Skeletal muscle tissue (tissue), 4 donors: ENCODE measurements around the gene QSER1. TPM values are rescaled to one million over a fixed set of nuclear protein-coding genes. Genes with fewer than 3 reads are reported as not detected.

Experiments used
- H3K27ac ChIP-seq: one replicate; pipeline ENCODE4 v1.7.0; 2013; ENCODE audit warnings: mild to moderate bottlenecking, low read depth, low read length, inconsistent platforms
- H3K27me3 ChIP-seq, 3 donors: one replicate each; pipeline ENCODE4 v1.7.0; 2013; ENCODE audit warnings: low read length in 3 of 3; ENCODE audit not compliant: control insufficient read depth in 3 of 3, insufficient read depth in 3 of 3
- H3K36me3 ChIP-seq, 3 donors: one replicate each; pipeline ENCODE4 v1.7.0; 2013; ENCODE audit warnings: low read length in 3 of 3; ENCODE audit not compliant: control insufficient read depth in 3 of 3, insufficient read depth in 3 of 3
- H3K4me1 ChIP-seq, 3 donors: one replicate each; pipeline ENCODE4 v1.7.0; 2013; ENCODE audit warnings: low read length in 3 of 3, mild to moderate bottlenecking in 3 of 3; ENCODE audit not compliant: control insufficient read depth in 3 of 3, insufficient read depth in 3 of 3
- H3K4me3 ChIP-seq, 3 donors: one replicate each; pipeline ENCODE4 v1.7.0; 2013; ENCODE audit warnings: low read length in 3 of 3
- H3K9ac ChIP-seq, 3 donors: one replicate each; pipeline ENCODE4 v1.7.0; 2013; ENCODE audit warnings: low read length in 3 of 3, mild to moderate bottlenecking in 3 of 3, moderate library complexity in 2 of 3, low read depth in 1 of 3
- H3K9me3 ChIP-seq, 3 donors: one replicate each; pipeline ENCODE4 v1.7.0; 2013; ENCODE audit warnings: low read length in 3 of 3; ENCODE audit not compliant: control insufficient read depth in 3 of 3
- total RNA-seq: library from RNA; depleted of rRNA; stranded (reverse); fragments of >200 nt; gene quantifications from one replicate; pipeline ENCODE4 v1.2.3, GENCODE V29; 2014
- donor health status: Osteomylitis.

QSER1 gene
- total RNA-seq, 1 donor from 2014 or later, result 29.2 TPM

DNA sequence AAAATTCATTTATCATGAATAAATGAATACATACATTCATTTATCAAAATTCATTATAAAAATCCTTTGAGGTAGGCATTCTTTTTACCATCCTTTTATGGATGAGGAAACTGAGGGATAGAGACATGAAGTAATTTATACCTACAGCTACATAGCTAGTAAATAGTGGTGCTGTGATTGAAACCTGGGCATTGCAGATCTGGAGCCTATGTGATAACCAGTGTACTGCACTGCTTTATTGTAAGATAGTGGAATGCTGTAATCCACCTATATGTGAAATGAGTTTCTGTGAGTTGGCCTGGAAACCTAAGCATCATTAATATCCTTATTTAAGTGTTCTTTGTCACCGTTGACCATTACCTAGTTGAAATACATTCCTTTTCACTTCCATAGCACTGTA is 4.5 kb downstream of the QSER1 start:
- Histone ChIP-seq H3K36me3 (peaks cover 0 to 3% (median 2%) of the 10 kb centered on the region in 3 donors), H3K27ac (no peak overlapping the region), H3K27me3 (no peaks in the 10 kb centered on the region), H3K4me3 (no peak overlapping the region), H3K9me3 (no peaks in the 10 kb centered on the region), H3K4me1 (peaks cover 3 to 6% (median 5%) of the 10 kb centered on the region in 3 donors), H3K9ac (no peak overlapping the region)

DNA sequence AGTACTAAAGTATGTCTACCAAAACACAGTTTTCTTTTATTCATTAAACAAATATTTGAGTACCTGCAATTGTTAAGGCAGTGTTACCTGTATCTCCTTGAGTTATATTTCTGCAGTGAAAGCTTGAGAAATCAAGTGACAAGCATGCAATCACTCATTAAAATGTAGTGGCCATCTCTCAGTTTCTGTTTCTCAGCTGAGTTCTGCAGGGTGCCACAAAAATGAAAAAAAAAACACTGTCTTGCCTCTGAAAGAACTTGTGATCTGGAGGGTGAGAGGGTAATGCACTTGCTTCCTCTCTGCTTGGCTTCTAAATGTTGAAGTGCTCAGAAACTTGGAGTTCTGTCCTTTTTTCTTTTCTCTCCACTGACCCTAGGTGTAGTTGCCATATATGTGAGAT is 6.8 kb downstream of the QSER1 start:
- peaks cover 0 to 3% (median 2%) of the 10 kb centered on the region in 3 donors for H3K36me3 ChIP-seq
- no peak overlapping the region for H3K9ac ChIP-seq
- H3K27me3 ChIP-seq, result no peaks in the 10 kb centered on the region
- no peak overlapping the region for H3K27ac ChIP-seq
- peaks cover under 1 to 5% (median 1%) of the 10 kb centered on the region in 3 donors for H3K4me1 ChIP-seq
- no peak overlapping the region for H3K4me3 ChIP-seq
- H3K9me3 ChIP-seq, result no peaks in the 10 kb centered on the region

DNA sequence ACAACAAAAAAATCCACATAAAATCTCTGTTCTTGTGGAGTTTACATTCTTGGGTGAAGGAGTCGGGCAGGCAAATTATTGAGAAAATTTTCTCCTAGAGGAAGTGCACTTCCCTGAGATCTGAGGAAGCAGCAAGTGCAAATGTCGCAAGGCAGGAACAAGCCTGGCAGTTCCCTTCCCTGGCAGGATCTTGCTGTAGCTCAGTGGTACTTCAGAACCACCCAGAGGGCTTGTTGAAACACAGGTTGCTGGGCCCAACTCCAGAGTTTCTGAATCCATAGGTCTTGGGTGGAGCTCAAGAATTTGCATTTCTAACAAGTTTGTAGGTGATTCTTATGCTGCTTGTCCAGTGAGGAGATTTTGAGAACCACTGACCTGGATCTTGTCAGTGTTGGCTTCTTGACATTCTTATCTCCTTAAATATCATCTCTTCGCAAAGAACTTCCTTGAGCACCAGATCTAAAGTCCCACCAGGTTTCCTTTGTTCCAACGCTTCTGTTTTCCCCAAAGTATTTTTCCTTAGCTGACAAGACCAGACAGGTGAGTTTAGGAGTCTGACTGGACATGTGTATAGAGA is 9.6 kb downstream of the QSER1 start:
- Histone ChIP-seq H3K9me3 (no peaks in the 10 kb centered on the region), H3K4me3 (no peak overlapping the region), H3K9ac (no peak overlapping the region), H3K36me3 (peaks cover 0 to 3% (median 2%) of the 10 kb centered on the region in 3 donors), H3K27me3 (no peaks in the 10 kb centered on the region), H3K4me1 (peaks cover 0 to 5% (median 0%) of the 10 kb centered on the region in 3 donors), H3K27ac (no peak overlapping the region)

DNA sequence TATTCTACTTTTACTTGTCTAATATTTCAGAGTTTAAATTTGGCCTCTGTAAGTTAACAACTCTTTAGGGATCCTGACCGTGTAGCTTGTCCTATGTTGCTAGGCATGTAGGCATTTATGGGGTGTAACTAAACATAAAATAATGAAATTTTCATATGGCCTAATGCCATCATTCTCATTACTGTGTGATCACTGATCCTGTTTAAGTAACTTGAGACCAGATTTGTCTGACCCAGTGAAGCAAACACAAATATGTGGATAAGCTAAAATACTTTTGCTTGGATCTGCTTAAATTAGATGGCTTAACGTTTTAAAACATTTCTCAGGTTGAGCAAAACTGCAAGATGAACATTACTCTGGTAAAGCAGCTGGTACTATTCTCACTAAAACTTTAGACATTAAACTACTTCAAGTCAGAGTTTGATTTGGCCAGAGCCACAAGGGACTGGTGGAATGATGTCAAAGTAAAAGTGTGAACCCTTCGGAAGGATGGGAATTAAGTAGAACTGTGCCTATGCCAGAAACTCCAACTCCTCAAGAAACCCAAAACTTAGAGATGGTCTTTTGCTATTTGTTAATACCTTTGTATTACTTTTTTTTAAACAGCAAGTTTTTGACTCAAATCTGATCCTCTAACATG is 12.5 kb downstream of the QSER1 start:
- Histone ChIP-seq H3K9me3 (no peaks in the 10 kb centered on the region), H3K27me3 (no peaks in the 10 kb centered on the region), H3K27ac (no peak overlapping the region), H3K4me1 (peaks cover 0 to 5% (median 0%) of the 10 kb centered on the region in 3 donors), H3K4me3 (no peak overlapping the region), H3K9ac (no peak overlapping the region), H3K36me3 (no peaks in the 10 kb centered on the region)

DNA sequence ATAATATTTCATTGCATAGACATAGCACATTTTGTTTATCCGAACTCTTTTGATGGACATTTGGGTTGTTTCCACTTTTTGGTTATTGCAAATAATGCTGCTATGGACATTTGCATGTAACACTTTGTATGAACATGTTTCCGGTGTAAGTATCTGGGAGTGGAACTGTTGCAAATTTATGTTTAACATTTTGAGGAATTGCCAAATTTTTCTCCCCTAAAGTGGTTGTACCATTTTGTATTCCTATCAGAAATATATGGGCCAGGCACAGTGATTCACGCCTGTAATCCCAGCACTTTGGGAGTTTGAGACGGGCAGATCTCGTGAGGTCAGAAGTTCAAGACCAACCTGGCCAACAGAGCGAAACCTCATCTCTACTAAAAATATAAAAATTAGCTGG is 16.0 kb downstream of the QSER1 start:
- no peaks in the 10 kb centered on the region for H3K9me3 ChIP-seq
- H3K27me3 ChIP-seq, result no peaks in the 10 kb centered on the region
- no peak overlapping the region for H3K27ac ChIP-seq
- no peaks in the 10 kb centered on the region for H3K36me3 ChIP-seq
- no peak overlapping the region for H3K4me3 ChIP-seq
- no peaks in the 10 kb centered on the region for H3K4me1 ChIP-seq
- H3K9ac ChIP-seq, result no peak overlapping the region

DNA sequence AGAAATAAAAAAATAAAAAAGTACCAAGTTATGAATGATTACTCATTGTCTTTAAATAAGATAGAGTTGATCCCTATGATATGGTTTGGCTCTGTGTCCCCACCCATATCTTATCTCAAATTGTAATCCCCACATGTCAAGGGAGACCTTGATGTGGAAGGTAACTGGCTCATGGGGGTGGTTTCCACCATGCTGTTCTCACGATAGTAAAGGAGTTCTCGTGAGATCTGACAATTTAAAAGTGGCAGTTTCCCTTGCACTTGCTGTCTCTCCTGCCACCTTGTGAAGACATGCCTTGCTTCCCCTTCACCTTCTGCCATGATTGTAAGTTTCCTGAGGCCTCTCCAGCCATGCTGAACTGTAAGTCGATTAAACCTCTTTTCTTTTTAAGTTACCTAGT is 18.8 kb downstream of the QSER1 start:
- no peaks in the 10 kb centered on the region for H3K9me3 ChIP-seq
- no peaks in the 10 kb centered on the region for H3K27me3 ChIP-seq

DNA sequence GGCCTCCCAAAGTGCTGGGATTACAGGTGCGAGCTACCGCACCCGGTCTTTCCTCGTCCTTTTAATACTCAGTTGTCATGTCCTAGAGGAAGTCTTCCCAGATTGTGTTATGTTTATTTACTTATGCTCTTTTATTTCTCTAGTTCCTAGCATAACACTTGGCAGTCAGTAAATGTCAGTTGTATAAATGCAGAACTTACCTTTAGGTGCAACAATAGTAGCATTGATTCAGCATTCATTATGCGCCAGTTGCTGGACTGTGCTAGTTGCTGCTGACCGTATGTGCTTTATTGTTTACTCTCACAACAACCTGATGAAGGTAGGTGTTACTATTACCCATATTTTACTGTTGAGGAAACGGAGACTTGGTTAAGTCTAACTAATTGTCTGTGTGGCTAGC is 20.8 kb downstream of the QSER1 start:
- Histone ChIP-seq H3K4me3 (no peak overlapping the region), H3K36me3 (no peaks in the 10 kb centered on the region), H3K4me1 (no peaks in the 10 kb centered on the region), H3K27me3 (no peaks in the 10 kb centered on the region), H3K9ac (no peak overlapping the region), H3K9me3 (no peaks in the 10 kb centered on the region), H3K27ac (no peak overlapping the region)

More for the DNA sequence above, 18.8 kb downstream of the QSER1 start:
- H3K27ac ChIP-seq, result no peak overlapping the region
- H3K4me3 ChIP-seq, result no peak overlapping the region
- H3K4me1 ChIP-seq, result no peaks in the 10 kb centered on the region
- no peak overlapping the region for H3K9ac ChIP-seq
- no peaks in the 10 kb centered on the region for H3K36me3 ChIP-seq

DNA sequence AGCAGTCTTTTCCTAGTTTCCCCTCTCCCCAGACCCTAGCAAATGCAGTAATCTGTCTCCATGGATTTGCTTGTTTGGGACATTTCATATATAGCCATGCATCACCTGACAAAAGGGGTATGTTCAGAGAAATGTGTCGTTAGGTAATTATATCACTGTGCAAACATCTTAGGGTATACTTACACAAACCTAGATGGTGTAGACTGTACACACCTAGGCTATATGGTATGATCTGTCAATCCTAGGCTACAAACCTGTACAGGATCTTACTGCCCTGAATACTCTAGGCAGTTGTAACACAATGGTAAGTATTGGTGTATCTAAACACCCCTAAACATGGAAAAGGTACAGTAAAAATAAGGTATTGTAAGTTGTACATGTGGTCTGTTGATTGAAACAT is 23.8 kb downstream of the QSER1 start:
- H3K27ac ChIP-seq, result no peak overlapping the region
- no peak overlapping the region for H3K4me3 ChIP-seq
- peaks cover 0 to 3% (median 0%) of the 10 kb centered on the region in 3 donors for H3K4me1 ChIP-seq
- no peaks in the 10 kb centered on the region for H3K27me3 ChIP-seq
- no peaks in the 10 kb centered on the region for H3K9me3 ChIP-seq
- no peaks in the 10 kb centered on the region for H3K36me3 ChIP-seq
- no peak overlapping the region for H3K9ac ChIP-seq

DNA sequence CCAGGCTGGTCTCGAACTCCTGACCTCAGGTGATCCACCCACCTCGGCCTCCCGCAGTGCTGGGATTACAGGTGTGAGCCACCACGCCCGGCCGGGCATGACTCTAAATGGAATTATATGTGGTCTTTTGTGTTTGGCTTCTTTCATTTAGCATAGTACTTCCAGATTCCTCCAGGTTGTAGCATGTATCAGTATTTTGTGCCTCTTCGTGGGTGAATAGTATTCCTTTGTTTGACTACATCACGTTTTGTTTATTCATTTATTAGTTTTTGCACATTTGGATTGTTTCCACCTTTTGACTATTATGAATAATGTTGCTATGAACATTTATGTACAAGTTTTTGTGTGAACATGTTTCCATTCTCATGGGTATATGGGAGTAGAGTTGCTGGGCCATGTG is 24.4 kb downstream of the QSER1 start:
- Histone ChIP-seq H3K4me3 (no peak overlapping the region), H3K4me1 (peaks cover 0 to 3% (median 0%) of the 10 kb centered on the region in 3 donors), H3K27ac (no peak overlapping the region), H3K27me3 (no peaks in the 10 kb centered on the region), H3K9me3 (no peaks in the 10 kb centered on the region), H3K9ac (no peak overlapping the region), H3K36me3 (no peaks in the 10 kb centered on the region)

DNA sequence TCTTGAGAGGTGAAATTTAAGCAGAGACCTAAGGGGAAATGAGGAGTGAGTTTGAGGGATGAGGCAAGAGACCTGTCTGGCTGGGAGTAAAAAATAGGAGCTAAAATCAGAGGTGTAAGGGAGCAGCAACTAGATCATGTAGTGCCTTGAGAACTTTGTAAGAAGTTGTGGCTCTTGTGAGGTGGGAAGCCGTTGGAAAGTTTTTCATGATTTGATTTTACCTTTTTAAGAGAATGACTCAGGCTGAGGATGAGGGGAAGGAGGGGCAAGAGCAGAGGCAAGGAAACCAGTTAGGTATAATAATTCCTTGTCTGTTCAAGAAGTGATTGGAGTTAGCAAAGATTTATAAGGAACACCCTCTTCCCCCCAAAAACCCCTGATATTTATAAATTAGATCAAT is 25.8 kb downstream of the QSER1 start:
- no peaks in the 10 kb centered on the region for H3K9me3 ChIP-seq
- H3K36me3 ChIP-seq, result no peaks in the 10 kb centered on the region
- H3K4me3 ChIP-seq, result no peak overlapping the region
- no peak overlapping the region for H3K27ac ChIP-seq
- H3K4me1 ChIP-seq, result peaks cover 0 to 3% (median 0%) of the 10 kb centered on the region in 3 donors
- H3K27me3 ChIP-seq, result no peaks in the 10 kb centered on the region
- no peak overlapping the region for H3K9ac ChIP-seq
